HEK293 (cell line): Measurements from ENCODE around the gene CNTNAP5.

Experiments
- CTCF ChIA-PET: fragments of 350-600 bp; formaldehyde crosslinking; extraction: SDS; loops from one replicate; lab custom pipeline; 2021; ENCODE audit warnings: antibody characterized with exemption; lab: Yijun Ruan, JAX
- POLR2A ChIA-PET: fragments of 300-600 bp; formaldehyde crosslinking; extraction: SDS; loops from one replicate; lab custom pipeline; 2020; ENCODE audit warnings: antibody characterized with exemption, inconsistent platforms; lab: Yijun Ruan, JAX
- H3K27ac ChIP-seq: fragments of 200-500 bp; sonication (Bioruptor generic); 2 replicates; pipeline ENCODE4 v1.5.1; 2014; ENCODE audit warnings: low read depth, low read length, control low read depth, inconsistent platforms; ENCODE audit errors: extremely low read depth
- H3K36me3 ChIP-seq, 2 experiments: fragments of 200-500 bp in 1 of 2; sonication (Bioruptor generic) in 1 of 2; 1 replicate in 1 of 2; 2 replicates in 1 of 2; pipeline ENCODE4 v1.5.1; 2014 to 2017; ENCODE audit warnings: inconsistent platforms in 2 of 2, low read length in 2 of 2; ENCODE audit not compliant: control insufficient read depth in 2 of 2, insufficient read depth in 1 of 2
- H3K4me1 ChIP-seq: fragments of 200-500 bp; sonication (Bioruptor generic); 2 replicates; pipeline ENCODE4 v1.5.1; 2014; ENCODE audit warnings: mild to moderate bottlenecking, low read length, inconsistent platforms; ENCODE audit not compliant: control insufficient read depth, insufficient read depth
- H3K4me3 ChIP-seq: 2 replicates; pipeline ENCODE4 v1.5.1; 2011; ENCODE audit warnings: low read depth, mild to moderate bottlenecking, control low read depth, low read length, moderate library complexity
- H3K9me3 ChIP-seq: fragments of 200-500 bp; sonication (Bioruptor generic); 2 replicates; pipeline ENCODE4 v1.5.1; 2014; ENCODE audit warnings: low read depth, low read length, inconsistent platforms; ENCODE audit not compliant: control insufficient read depth, insufficient read depth
- GFI1B ChIP-seq: fragments of 450-650 bp; formaldehyde crosslinking; IDR thresholded peaks from 2 replicates; pipeline ENCODE4 v1.5.1; 2016; ENCODE audit warnings: missing biosample characterization, missing genetic modification characterization
- GLIS2 ChIP-seq: fragments of 450-650 bp; formaldehyde crosslinking; IDR thresholded peaks from 2 replicates; pipeline ENCODE4 v1.5.1; 2016; ENCODE audit warnings: missing biosample characterization, missing genetic modification characterization
- HOXC10 ChIP-seq: sonication (generic); formaldehyde crosslinking; IDR thresholded peaks from 2 replicates; pipeline ENCODE4 v1.8.1; 2023; ENCODE audit warnings: mild to moderate bottlenecking, missing genetic modification reagents
- PRDM1 ChIP-seq: fragments of 450-650 bp; formaldehyde crosslinking; IDR thresholded peaks from 2 replicates; pipeline ENCODE4; 2016; ENCODE audit warnings: missing biosample characterization, missing genetic modification characterization
- PRDM10 ChIP-seq: fragments of 450-650 bp; formaldehyde crosslinking; IDR thresholded peaks from 2 replicates; pipeline ENCODE4 v1.5.1; 2016; ENCODE audit warnings: missing biosample characterization, missing genetic modification characterization
- ZBTB6 ChIP-seq: fragments of 450-650 bp; formaldehyde crosslinking; IDR thresholded peaks from 2 replicates; pipeline ENCODE4 v1.5.1; 2017; ENCODE audit warnings: missing biosample characterization, missing genetic modification characterization
- ZEB2 ChIP-seq: fragments of 450-650 bp; formaldehyde crosslinking; IDR thresholded peaks from 2 replicates; pipeline ENCODE4 v1.5.1; 2016; ENCODE audit warnings: missing biosample characterization, missing genetic modification characterization
- ZFP37 ChIP-seq: fragments of 450-650 bp; formaldehyde crosslinking; IDR thresholded peaks from 2 replicates; pipeline ENCODE4 v1.5.1; 2016; ENCODE audit warnings: missing biosample characterization, missing genetic modification characterization
- ZNF114 ChIP-seq: fragments of 450-650 bp; formaldehyde crosslinking; IDR thresholded peaks from 2 replicates; pipeline ENCODE4 v1.5.0; 2017; ENCODE audit warnings: missing biosample characterization, missing genetic modification characterization
- ZNF121 ChIP-seq: fragments of 450-650 bp; formaldehyde crosslinking; IDR thresholded peaks from 2 replicates; pipeline ENCODE4 v1.5.1; 2016; ENCODE audit warnings: missing biosample characterization, missing genetic modification characterization
- ZNF132 ChIP-seq: fragments of 450-650 bp; formaldehyde crosslinking; IDR thresholded peaks from 2 replicates; pipeline ENCODE4 v1.5.1; 2017; ENCODE audit warnings: missing biosample characterization, missing genetic modification characterization, borderline replicate concordance
- ZNF18 ChIP-seq: fragments of 450-650 bp; formaldehyde crosslinking; IDR thresholded peaks from 2 replicates; pipeline ENCODE4 v1.5.1; 2016; ENCODE audit warnings: missing biosample characterization, missing genetic modification characterization
- ZNF366 ChIP-seq: fragments of 450-650 bp; formaldehyde crosslinking; conservative IDR thresholded peaks from 2 replicates; pipeline ENCODE4 v1.5.1; 2016; ENCODE audit warnings: missing biosample characterization, missing genetic modification characterization
- ZNF394 ChIP-seq: fragments of 450-650 bp; formaldehyde crosslinking; IDR thresholded peaks from 2 replicates; pipeline ENCODE4 v1.5.1; 2016; ENCODE audit warnings: missing biosample characterization, missing genetic modification characterization, mild to moderate bottlenecking, moderate library complexity, borderline replicate concordance
- ZNF416 ChIP-seq: fragments of 450-650 bp; formaldehyde crosslinking; IDR thresholded peaks from 2 replicates; pipeline ENCODE4 v1.5.1; 2016; ENCODE audit warnings: missing biosample characterization, missing genetic modification characterization
- ZNF510 ChIP-seq: fragments of 450-650 bp; formaldehyde crosslinking; IDR thresholded peaks from 2 replicates; pipeline ENCODE4 v1.5.1; 2018; ENCODE audit warnings: mild to moderate bottlenecking, missing genetic modification characterization, missing biosample characterization; ENCODE audit not compliant: insufficient replicate concordance
- ZNF514 ChIP-seq: fragments of 450-650 bp; formaldehyde crosslinking; IDR thresholded peaks from 2 replicates; pipeline ENCODE4 v1.5.1; 2016; ENCODE audit warnings: missing biosample characterization, missing genetic modification characterization
- ZNF549 ChIP-seq: fragments of 450-650 bp; IDR thresholded peaks from 2 replicates; pipeline ENCODE4 v1.5.1; 2018; ENCODE audit warnings: missing biosample characterization, missing genetic modification characterization, mild to moderate bottlenecking, inconsistent platforms, moderate library complexity
- ZNF596 ChIP-seq: fragments of 450-650 bp; IDR thresholded peaks from 2 replicates; pipeline ENCODE4 v1.5.0; 2018; ENCODE audit warnings: missing biosample characterization, mild to moderate bottlenecking, missing genetic modification characterization, moderate library complexity
- ZNF624 ChIP-seq: fragments of 450-650 bp; formaldehyde crosslinking; IDR thresholded peaks from 2 replicates; pipeline ENCODE4 v1.5.1; 2017; ENCODE audit warnings: missing biosample characterization, missing genetic modification characterization
- ZNF670 ChIP-seq: fragments of 450-650 bp; formaldehyde crosslinking; IDR thresholded peaks from 2 replicates; pipeline ENCODE4 v1.5.1; 2016; ENCODE audit warnings: missing biosample characterization, missing genetic modification characterization, low read depth
- ZNF776 ChIP-seq: fragments of 450-650 bp; formaldehyde crosslinking; IDR thresholded peaks from 2 replicates; pipeline ENCODE4 v1.5.0; 2017; ENCODE audit warnings: missing biosample characterization, missing genetic modification characterization, borderline replicate concordance
- ZSCAN18 ChIP-seq: fragments of 450-650 bp; formaldehyde crosslinking; IDR thresholded peaks from 2 replicates; pipeline ENCODE4 v1.5.1; 2016; ENCODE audit warnings: missing biosample characterization, missing genetic modification characterization

CNTNAP5 gene

GRCh38 chr2:124649001-124649400 lies 623.9 kb downstream of the CNTNAP5 start:
- POLR2A ChIA-PET = no interaction called here
- Histone ChIP-seq H3K9me3 (no peaks in the 10 kb centered on the region), H3K27ac (no peak overlapping the region), H3K4me1 (no peaks in the 10 kb centered on the region), H3K36me3 (no peaks in the 10 kb centered on the region), H3K4me3 (no peak overlapping the region)
- CTCF ChIA-PET = no interaction called here
- no peak for TF ChIP-seq PRDM10 (tag by site-specific recombination)
- no peak for TF ChIP-seq GFI1B (tag by site-specific recombination)
- no peak for TF ChIP-seq ZNF549
- no peak for TF ChIP-seq ZNF18 (tag by site-specific recombination)
- TF ChIP-seq ZNF596 (tag by site-specific recombination) = no peak
- TF ChIP-seq GLIS2 (tag by site-specific recombination) = no peak
- TF ChIP-seq PRDM1 (tag by site-specific recombination) = no peak
- TF ChIP-seq ZNF510 = no peak

GRCh38 chr2:124652099-124652498 lies 627.0 kb downstream of the CNTNAP5 start:
- ChIA-PET POLR2A (no interaction called here), CTCF (no interaction called here)
- TF ChIP-seq ZNF114 (tag by site-specific recombination) (no peak), ZFP37 (no peak), ZNF132 (no peak), ZBTB6 (tag by site-specific recombination) (no peak), HOXC10 (CRISPR knock-in tag) (no peak), ZEB2 (tag by site-specific recombination) (no peak), ZNF670 (tag by site-specific recombination) (no peak), ZNF514 (tag by site-specific recombination) (no peak), ZNF416 (no peak), ZNF366 (tag by site-specific recombination) (no peak), ZNF121 (tag by site-specific recombination) (no peak), ZNF394 (tag by site-specific recombination) (no peak), ZSCAN18 (tag by site-specific recombination) (no peak), ZNF624 (tag by site-specific recombination) (no peak), ZNF776 (tag by site-specific recombination) (no peak)
- Histone ChIP-seq H3K36me3 (no peaks in the 10 kb centered on the region), H3K4me1 (no peaks in the 10 kb centered on the region), H3K9me3 (no peaks in the 10 kb centered on the region), H3K27ac (no peak overlapping the region), H3K4me3 (no peak overlapping the region)
